DOHH2 (cell line): ENCODE data around the gene ESYT2.

Experiments used
- EZH2phosphoT487 ChIP-seq: fragments of 200-600 bp; sonication (generic); IDR thresholded peaks from 2 replicates; pipeline ENCODE4 v1.6.1; 2017; ENCODE audit warnings: borderline replicate concordance, mild to moderate bottlenecking, antibody characterized with exemption, low read length, moderate library complexity, mixed read lengths
- TF ChIP-seq, protein P1 (sequence below): fragments of 200-600 bp; sonication (generic); IDR thresholded peaks from one replicate; pipeline ENCODE4 v1.5.1; 2014; ENCODE audit warnings: antibody characterized with exemption, mild to moderate bottlenecking, low read depth, low read length; ENCODE audit not compliant: poor library complexity, severe bottlenecking

DNA sequence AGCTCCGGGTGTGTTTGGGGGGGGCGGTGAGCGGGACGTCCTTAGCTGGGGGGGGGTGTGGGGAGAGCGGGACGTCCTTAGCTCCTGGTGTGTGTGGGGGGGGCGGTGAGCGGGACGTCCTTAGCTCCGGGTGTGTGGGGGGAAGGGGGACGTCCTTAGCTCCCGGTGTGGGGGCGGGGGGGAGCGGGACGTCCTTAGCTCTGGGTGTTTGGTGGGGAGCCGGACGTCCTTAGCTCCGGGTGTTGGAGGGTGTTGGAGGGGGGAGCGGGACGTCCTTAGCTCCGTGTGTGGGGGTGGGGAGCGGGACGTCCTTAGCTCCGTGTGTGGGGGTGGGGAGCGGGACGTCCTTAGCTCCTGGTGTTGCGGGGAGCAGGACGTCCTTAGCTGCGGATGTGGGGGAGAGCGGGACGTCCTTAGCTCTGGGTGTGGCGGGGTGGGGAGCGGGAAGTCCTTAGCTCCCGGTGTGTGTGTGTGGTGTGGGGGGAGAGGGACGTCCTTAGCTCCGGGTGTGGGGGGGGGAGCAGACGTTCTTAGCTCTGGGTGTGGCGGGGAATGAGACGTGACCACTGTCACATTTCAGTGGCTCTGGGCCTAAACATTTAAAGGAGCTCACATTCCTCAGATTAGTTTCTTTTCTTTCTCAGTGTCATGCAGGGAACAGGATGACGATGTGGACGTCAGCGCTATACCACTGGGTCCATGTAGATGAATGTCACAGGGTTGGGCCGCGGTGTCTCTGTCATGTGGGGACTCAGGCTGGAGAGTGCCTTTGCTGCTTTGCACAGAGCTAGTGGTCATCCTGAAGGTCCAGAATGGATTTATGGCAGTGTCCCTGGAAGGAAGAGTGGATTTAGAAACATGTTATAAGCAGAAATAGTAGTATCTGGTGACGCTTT, 34.5 kb upstream of the ESYT2 start:
- TF ChIP-seq, protein P1, sequence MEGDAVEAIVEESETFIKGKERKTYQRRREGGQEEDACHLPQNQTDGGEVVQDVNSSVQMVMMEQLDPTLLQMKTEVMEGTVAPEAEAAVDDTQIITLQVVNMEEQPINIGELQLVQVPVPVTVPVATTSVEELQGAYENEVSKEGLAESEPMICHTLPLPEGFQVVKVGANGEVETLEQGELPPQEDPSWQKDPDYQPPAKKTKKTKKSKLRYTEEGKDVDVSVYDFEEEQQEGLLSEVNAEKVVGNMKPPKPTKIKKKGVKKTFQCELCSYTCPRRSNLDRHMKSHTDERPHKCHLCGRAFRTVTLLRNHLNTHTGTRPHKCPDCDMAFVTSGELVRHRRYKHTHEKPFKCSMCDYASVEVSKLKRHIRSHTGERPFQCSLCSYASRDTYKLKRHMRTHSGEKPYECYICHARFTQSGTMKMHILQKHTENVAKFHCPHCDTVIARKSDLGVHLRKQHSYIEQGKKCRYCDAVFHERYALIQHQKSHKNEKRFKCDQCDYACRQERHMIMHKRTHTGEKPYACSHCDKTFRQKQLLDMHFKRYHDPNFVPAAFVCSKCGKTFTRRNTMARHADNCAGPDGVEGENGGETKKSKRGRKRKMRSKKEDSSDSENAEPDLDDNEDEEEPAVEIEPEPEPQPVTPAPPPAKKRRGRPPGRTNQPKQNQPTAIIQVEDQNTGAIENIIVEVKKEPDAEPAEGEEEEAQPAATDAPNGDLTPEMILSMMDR = no peak
- TF ChIP-seq EZH2phosphoT487 = no peak
